ENCODE data around the gene ACVR1B.

The ACVR1B gene

DNA sequence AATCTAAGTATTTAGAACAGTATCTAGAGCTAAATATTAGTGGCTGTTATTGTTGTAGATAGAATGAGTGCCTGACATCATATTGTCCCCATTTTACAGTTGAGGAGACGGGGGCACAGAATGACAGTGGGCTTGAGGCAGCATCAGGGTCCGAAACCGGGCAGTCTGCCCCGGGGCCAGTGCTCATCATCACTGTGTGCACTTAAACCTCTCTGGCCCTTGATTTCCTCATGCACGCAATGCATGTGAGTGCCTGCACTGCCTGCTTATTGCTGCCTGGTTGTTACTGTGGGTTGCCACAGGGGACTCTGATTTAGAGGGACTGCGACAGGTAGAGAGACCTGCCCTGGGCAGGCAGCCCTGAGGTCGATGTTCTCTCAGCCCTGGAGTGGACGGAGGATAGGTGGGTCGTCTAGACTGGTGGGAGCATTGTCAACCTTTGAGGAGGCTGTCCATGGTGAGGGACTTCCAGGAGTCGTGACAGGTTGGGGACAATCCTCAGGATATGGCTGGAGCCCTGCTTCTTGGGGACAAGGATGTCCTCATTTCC is 34.4 kb upstream of the ACVR1B start:
- DNase-seq (ENCODE audit: low read depth in 3 of 3), result no peak

DNA sequence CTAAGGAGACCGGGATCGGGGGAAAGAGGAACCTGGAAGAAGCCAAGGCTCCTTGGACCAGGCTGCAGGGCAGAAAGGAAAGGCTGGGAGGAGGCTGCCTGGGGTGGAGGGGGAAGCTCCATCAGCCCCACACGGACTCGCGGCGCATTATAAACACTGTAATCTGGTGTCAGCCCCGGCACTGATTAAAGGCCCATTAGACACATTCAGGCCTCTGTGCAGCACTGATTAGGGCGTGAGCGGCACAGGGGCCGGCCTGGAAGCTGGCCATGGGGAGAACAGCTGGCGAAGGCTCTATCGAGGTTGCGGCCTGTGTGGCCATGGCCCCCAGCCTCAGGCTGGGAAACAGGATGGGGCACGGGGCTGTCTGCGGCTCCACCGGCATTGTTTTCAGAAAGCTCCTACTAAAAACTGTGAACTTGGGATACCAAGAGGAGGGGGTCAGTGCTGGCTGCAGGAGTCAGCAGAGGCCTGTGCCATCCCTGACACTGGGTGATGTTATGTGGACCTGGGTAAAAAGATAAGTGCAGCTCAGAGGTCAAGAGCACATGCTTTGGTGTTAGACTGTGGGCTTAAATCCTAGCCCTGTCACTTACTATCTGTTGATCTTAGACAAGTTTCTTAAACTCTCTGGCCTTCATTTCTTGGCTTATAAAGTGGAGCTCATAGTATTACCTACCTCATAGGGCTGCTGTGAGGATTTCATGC is 33.6 kb upstream of the ACVR1B start:
- DNase-seq (ENCODE audit: low read depth in 3 of 3), result no peak

GRCh38 chr12:51920046-51920445 is 31.5 kb upstream of the ACVR1B start:
- DNase-seq (ENCODE audit: low read depth in 3 of 3), result no peak

DNA sequence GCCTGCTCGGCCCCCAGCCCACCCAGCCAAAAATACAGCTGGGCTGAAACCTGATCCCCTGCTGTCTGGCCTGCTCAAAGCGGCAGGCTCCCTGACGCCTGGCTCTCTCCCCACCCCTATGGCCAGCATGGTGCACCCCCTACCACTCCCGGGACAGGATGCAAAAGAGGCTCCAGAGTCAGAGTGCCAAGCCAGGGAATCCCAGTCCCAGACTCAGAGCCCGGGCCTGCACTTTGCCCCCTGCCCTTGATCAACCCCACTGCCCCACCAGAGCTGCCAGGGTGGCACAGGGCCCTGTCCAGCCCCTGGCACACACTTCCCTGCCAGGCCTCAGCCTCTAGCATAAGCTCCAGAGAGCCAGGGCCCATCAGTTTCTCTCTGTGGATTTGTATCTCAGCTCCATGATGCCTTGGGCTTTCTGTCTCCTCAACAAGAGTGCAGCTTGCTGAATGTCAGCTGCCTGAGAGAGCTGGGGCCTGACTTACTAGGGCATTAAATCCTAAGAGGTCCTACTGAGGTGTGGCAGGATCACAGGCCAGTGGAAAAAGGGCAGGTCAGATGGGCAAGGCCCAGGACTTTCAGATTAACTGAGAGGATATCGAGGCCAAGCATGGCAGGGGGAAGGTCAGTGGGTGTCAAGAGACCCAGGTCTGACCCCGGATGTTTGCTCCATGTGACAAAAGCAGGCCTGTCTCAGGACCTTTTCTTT is 30.3 kb upstream of the ACVR1B start:
- DNase-seq (ENCODE audit: low read depth in 3 of 3), result no peak

DNA sequence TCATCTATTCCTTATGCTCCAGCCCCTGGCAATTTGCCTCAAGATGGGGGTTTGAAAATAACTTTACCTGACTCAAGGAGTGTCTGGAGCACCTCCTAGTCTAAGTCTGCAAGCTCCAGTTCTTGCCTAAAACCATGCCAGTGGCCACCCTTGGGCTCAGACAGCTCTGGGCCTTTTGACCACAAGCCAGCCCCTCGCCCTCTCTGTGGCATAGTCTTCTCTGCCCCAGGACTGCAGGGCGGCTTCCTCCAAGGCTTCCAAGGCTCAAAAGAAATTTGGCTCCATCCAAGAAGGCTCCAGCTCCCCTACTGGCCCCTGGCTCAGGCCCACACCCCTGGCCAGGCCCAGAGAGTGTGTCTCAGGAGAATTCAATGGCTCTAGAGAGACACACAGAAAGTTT is 29.4 kb upstream of the ACVR1B start:
- DNase-seq (ENCODE audit: low read depth in 3 of 3), result no peak

- no peak for DNase-seq (ENCODE audit: low read depth in 3 of 3)
Measured at GRCh38 chr12:51922762-51923505, 28.6 kb upstream of the ACVR1B start.

DNA sequence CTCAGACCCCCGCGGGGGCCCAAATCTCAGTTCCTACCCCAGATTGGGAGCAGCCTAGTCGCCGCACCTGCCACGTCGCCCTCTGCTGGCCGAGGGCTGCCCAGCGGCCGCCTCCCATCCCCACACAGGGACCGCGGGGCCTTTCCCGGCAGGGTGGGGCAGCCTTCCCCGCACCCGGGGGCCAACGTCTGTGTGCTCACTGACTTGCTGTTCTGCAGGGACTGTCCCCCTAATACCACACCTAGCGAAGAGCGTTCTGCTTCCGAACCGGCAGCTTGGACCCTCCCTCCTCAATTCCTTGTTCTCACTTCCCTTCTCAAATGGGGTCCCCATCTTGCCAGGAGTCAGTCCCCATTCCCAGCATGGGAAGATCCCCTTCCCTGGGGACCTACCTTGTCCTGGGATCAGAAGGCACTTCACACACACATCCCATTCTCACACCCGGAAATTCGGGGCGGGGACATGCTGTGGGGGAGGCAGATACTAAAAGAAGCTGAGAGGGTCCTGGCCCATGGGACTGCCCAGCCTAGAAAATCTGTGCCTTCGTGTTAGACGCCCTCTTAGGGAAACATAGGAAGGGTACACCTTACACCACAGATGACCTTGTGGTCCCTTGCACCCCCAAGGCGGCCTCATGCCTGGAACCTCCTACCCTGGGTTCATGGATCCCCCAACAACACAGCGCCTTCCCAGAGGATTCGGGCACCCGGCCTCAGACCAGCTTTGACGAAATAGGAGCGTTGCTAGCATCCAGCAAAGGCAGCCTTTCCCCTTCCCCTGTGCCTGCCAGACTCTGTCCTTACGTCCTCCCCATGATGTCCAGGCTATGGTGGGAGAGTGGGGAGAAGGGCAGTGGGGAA is 27.8 kb upstream of the ACVR1B start:
- DNase-seq (ENCODE audit: low read depth in 3 of 3), result peak; percentile 14 to 58 (median 30)

GRCh38 chr12:51924551-51925319 is 26.8 kb upstream of the ACVR1B start:
- no peak for DNase-seq (ENCODE audit: low read depth in 3 of 3)

DNA sequence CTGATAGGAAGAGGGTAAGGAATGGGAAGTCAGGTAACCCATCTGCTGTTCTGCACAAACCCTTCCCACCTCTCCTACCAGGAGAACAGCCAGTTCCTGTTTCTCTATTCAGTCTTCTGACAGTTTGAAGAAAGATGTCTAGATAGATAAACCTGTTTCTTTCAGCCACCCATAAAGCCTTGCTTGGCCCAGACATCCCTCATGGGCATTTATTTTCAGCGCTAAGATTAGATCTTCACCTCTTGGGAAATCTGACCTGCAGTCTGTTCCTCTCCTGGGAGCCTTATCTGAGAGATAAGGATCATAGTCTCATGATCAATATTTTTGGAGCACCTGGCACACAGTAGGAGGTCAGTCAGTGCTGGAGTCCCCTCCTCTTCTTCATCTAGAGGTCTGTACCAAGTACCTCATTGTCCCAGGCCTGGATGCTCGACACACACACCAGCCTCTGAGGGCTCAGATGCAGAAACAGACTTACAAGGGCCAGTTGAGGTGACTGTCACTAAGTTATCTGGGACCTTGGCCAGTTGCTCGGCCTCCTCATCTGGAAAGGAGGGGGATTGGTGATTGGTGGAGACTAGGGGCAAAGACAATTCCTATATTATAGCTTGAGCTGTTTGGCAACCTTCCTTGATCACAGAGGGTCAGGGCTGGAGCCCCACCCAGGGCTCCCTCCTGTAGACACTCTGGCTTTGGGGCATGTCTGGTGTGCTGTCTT is 26.0 kb upstream of the ACVR1B start:
- no peak for DNase-seq (ENCODE audit: low read depth in 3 of 3)

DNA sequence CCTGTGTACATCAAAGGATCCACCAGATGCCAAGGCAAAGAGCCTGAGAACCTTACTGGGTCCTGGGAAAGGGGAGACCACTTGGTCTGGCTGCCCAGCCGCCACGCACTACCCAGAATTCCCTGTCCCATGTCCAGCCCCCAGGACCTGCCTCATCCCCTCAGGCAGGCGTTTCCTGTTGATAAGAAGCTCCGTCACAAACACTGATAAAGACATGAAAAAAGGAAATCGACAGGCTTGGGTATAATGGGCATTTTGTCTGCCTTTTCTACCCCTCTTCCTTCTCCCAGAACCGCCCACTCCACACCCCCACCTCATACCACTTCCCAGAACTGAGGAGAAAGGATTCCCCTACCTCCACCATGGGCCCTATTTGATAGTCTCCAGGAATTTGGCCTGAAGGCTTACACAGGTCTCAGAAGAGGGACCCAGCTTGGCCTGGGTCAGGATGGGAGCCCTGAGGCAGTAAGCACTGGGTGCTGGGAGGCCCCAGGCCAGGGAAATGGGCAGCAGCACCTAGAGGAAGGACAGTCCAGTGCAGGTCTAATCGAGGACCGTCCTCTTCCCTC is 25.4 kb upstream of the ACVR1B start:
- DNase-seq (ENCODE audit: low read depth in 3 of 3), result no peak

- peak in 2 of 3 experiments; percentile 22 to 55 for DNase-seq (ENCODE audit: low read depth in 3 of 3)
Measured at GRCh38 chr12:51926718-51927117, 24.8 kb upstream of the ACVR1B start.

- no peak for DNase-seq (ENCODE audit: low read depth in 3 of 3)
Measured at GRCh38 chr12:51932218-51933076, 19.1 kb upstream of the ACVR1B start.

- no peak for DNase-seq (ENCODE audit: low read depth in 3 of 3)
Measured at GRCh38 chr12:51934080-51934479, 17.4 kb upstream of the ACVR1B start.

GRCh38 chr12:51937926-51938325 is 13.6 kb upstream of the ACVR1B start:
- DNase-seq (ENCODE audit: low read depth in 3 of 3), result no peak

- DNase-seq (ENCODE audit: low read depth in 3 of 3), result no peak
Measured at GRCh38 chr12:51938726-51939125, 12.8 kb upstream of the ACVR1B start.

- DNase-seq (ENCODE audit: low read depth in 3 of 3), result no peak
Measured at GRCh38 chr12:51941011-51941581, 10.4 kb upstream of the ACVR1B start.

DNA sequence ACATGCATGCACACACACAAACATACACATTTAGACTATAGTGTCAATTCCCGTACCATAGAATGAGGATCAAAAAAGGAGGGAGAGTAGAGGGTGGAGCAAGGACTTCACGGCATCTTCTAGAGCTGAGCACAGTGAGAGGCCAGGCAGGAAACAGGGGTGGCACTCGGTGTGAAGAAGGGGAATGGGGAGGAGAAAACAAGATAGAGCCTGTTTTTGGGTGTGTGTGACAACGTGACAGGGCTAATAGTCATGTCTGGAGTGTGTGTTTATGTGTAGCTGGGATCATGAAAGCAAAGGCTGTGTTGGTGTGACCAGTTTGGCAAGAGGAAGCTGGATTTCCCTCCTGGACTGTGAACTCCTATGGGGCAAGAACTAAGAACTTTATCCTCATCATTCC is 9.9 kb upstream of the ACVR1B start:
- no peak for DNase-seq (ENCODE audit: low read depth in 3 of 3)

- DNase-seq (ENCODE audit: low read depth in 3 of 3), result no peak
Measured at GRCh38 chr12:51942056-51942455, 9.4 kb upstream of the ACVR1B start.

Data from stimulated activated CD4-positive, alpha-beta T cell treated with anti-CD3 and anti-CD28 coated beads, TNF-alpha, amount 100 ng/mL, for 24 hours (primary cell).